ENCODE results near the gene C21orf58. TPM values are rescaled to one million over a fixed set of nuclear protein-coding genes. Genes with fewer than 3 reads are reported as not detected.

C21orf58 gene
- total RNA-seq, 2 donors from 2014 or later = 19.6 to 37.4 TPM

GRCh38 chr21:46304437-46304836 is 19.2 kb downstream of the C21orf58 start:
- peaks cover 50% of the 10 kb centered on the region for H3K36me3 Mint-ChIP-seq (ENCODE audit: low read depth)
- no peaks in the 10 kb centered on the region for H3K4me1 ChIP-seq (ENCODE audit: control insufficient read depth, insufficient read depth, low read length)

GRCh38 chr21:46301759-46302158 is 21.9 kb downstream of the C21orf58 start:
- H3K9me3 Mint-ChIP-seq = peaks cover 3% of the 10 kb centered on the region
- peaks cover 48% of the 10 kb centered on the region for H3K36me3 Mint-ChIP-seq (ENCODE audit: low read depth)
- no peak for TF ChIP-seq CTCF (conservative IDR thresholded peaks at IDR 0.05)

More at GRCh38 chr21:46304437-46304836, 19.2 kb downstream of the C21orf58 start:
- peaks cover 33% of the 10 kb centered on the region for H3K36me3 ChIP-seq (ENCODE audit: control insufficient read depth, insufficient read depth, low read length)
- no peaks in the 10 kb centered on the region for H3K4me1 Mint-ChIP-seq
- no peak for DNase-seq
- H3K27me3 ChIP-seq (ENCODE audit: control insufficient read depth, insufficient read depth, low read length, poor library complexity, severe bottlenecking) = no peaks in the 10 kb centered on the region
- peaks cover 2% of the 10 kb centered on the region for H3K9me3 Mint-ChIP-seq
- H3K27ac ChIP-seq (ENCODE audit: low read depth, low read length) = no peak overlapping the region
- no peak overlapping the region for H3K9ac ChIP-seq (ENCODE audit: extremely low read depth, low read length, poor library complexity, severe bottlenecking)
- no peak for TF ChIP-seq CTCF (conservative IDR thresholded peaks at IDR 0.05)
- WGBS, 2 experiments (ENCODE audit: insufficient coverage in 1 of 2, insufficient read length in 1 of 2) = 94% methylated on average over 4 to 5 of the region's 5 CpGs
- H3K9me3 ChIP-seq (ENCODE audit: control insufficient read depth, low read length) = no peaks in the 10 kb centered on the region
- H3K27me3 Mint-ChIP-seq (ENCODE audit: insufficient read depth) = peaks cover 2% of the 10 kb centered on the region
- no peak overlapping the region for H3K4me3 Mint-ChIP-seq
- no peak overlapping the region for H3K4me3 ChIP-seq (ENCODE audit: low read length)
- H3K27ac Mint-ChIP-seq = no peak overlapping the region

GRCh38 chr21:46299167-46299566 is 24.5 kb downstream of the C21orf58 start:
- Histone ChIP-seq H3K9ac (ENCODE audit: extremely low read depth, low read length, poor library complexity, severe bottlenecking) (no peak overlapping the region), H3K36me3 (ENCODE audit: control insufficient read depth, insufficient read depth, low read length) (peaks cover 22% of the 10 kb centered on the region), H3K4me1 (ENCODE audit: control insufficient read depth, insufficient read depth, low read length) (no peaks in the 10 kb centered on the region), H3K27ac (ENCODE audit: low read depth, low read length) (no peak overlapping the region), H3K9me3 (ENCODE audit: control insufficient read depth, low read length) (no peaks in the 10 kb centered on the region), H3K27me3 (ENCODE audit: control insufficient read depth, insufficient read depth, low read length, poor library complexity, severe bottlenecking) (no peaks in the 10 kb centered on the region), H3K4me3 (ENCODE audit: low read length) (no peak overlapping the region)
- 85 to 92% methylated on average over 9 of the region's 9 CpGs for WGBS, 2 experiments (ENCODE audit: insufficient coverage in 1 of 2, insufficient read length in 1 of 2)
- TF ChIP-seq CTCF (conservative IDR thresholded peaks at IDR 0.05) = no peak
- no peak for DNase-seq
- Mint-ChIP-seq H3K9me3 (peaks cover 3% of the 10 kb centered on the region), H3K36me3 (ENCODE audit: low read depth) (peaks cover 36% of the 10 kb centered on the region), H3K4me3 (no peak overlapping the region), H3K27ac (no peak overlapping the region), H3K27me3 (ENCODE audit: insufficient read depth) (peaks cover 4% of the 10 kb centered on the region), H3K4me1 (peaks cover 3% of the 10 kb centered on the region)

More at GRCh38 chr21:46301759-46302158, 21.9 kb downstream of the C21orf58 start:
- WGBS, 2 experiments (ENCODE audit: insufficient coverage in 1 of 2, insufficient read length in 1 of 2) = 90 to 93% methylated on average over 2 to 14 of the region's 14 CpGs
- Mint-ChIP-seq H3K4me1 (no peaks in the 10 kb centered on the region), H3K27me3 (ENCODE audit: insufficient read depth) (peaks cover 4% of the 10 kb centered on the region), H3K4me3 (no peak overlapping the region), H3K27ac (no peak overlapping the region)
- Histone ChIP-seq H3K9ac (ENCODE audit: extremely low read depth, low read length, poor library complexity, severe bottlenecking) (no peak overlapping the region), H3K4me1 (ENCODE audit: control insufficient read depth, insufficient read depth, low read length) (no peaks in the 10 kb centered on the region), H3K9me3 (ENCODE audit: control insufficient read depth, low read length) (no peaks in the 10 kb centered on the region), H3K27ac (ENCODE audit: low read depth, low read length) (no peak overlapping the region), H3K27me3 (ENCODE audit: control insufficient read depth, insufficient read depth, low read length, poor library complexity, severe bottlenecking) (no peaks in the 10 kb centered on the region), H3K36me3 (ENCODE audit: control insufficient read depth, insufficient read depth, low read length) (peaks cover 33% of the 10 kb centered on the region), H3K4me3 (ENCODE audit: low read length) (no peak overlapping the region)
- no peak for DNase-seq

Measured in endodermal cell (in vitro differentiated cells).